ENCODE results near the gene DNAJC12. TPM values are rescaled to one million over a fixed set of nuclear protein-coding genes. Genes with fewer than 3 reads are reported as not detected.

DNAJC12 gene
- total RNA-seq, 1 donor from 2014 or later = 3.2 TPM

GRCh38 chr10:67807855-67808456, 30.0 kb downstream of the DNAJC12 start:
- H3K9me3 ChIP-seq = no peaks in the 10 kb centered on the region
- intact Hi-C loops (cut with DNase I) = no loop called here
- no peaks in the 10 kb centered on the region for H3K4me1 ChIP-seq
- H3K36me3 ChIP-seq = peaks cover 3 to 4% of the 10 kb centered on the region in 2 donors
- H3K27me3 ChIP-seq = no peaks in the 10 kb centered on the region
- DNase-seq (ENCODE audit: low spot score in 2 of 2) = no peak
- no peak overlapping the region for H3K27ac ChIP-seq
- TF ChIP-seq, protein P1, sequence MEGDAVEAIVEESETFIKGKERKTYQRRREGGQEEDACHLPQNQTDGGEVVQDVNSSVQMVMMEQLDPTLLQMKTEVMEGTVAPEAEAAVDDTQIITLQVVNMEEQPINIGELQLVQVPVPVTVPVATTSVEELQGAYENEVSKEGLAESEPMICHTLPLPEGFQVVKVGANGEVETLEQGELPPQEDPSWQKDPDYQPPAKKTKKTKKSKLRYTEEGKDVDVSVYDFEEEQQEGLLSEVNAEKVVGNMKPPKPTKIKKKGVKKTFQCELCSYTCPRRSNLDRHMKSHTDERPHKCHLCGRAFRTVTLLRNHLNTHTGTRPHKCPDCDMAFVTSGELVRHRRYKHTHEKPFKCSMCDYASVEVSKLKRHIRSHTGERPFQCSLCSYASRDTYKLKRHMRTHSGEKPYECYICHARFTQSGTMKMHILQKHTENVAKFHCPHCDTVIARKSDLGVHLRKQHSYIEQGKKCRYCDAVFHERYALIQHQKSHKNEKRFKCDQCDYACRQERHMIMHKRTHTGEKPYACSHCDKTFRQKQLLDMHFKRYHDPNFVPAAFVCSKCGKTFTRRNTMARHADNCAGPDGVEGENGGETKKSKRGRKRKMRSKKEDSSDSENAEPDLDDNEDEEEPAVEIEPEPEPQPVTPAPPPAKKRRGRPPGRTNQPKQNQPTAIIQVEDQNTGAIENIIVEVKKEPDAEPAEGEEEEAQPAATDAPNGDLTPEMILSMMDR (IDR thresholded peaks at IDR 0.05) = no peak
- H3K4me3 ChIP-seq = no peak overlapping the region

DNA sequence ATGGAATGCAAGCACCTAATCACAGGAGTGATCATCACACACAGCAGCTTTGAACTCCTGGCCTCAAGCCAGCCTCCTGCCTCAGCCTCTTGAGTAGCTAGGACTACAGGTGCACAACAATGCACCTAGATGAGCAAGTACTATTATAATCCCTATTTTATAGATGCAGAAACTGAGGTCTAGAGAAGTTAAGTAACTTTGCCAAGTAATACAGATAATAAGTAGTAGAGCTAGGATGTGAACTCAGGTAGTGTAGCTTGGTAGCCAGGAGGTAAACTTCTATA, 33.7 kb downstream of the DNAJC12 start:
- Histone ChIP-seq H3K27me3 (no peaks in the 10 kb centered on the region), H3K36me3 (no peaks in the 10 kb centered on the region), H3K4me3 (no peak overlapping the region), H3K4me1 (no peaks in the 10 kb centered on the region), H3K9me3 (no peaks in the 10 kb centered on the region), H3K27ac (no peak overlapping the region)
- intact Hi-C loops (cut with DNase I) = no loop called here
- TF ChIP-seq, protein P1 (IDR thresholded peaks at IDR 0.05) = no peak
- DNase-seq (ENCODE audit: low spot score in 2 of 2) = no peak

- no peak for DNase-seq (ENCODE audit: low spot score in 2 of 2)
- H3K4me1 ChIP-seq = no peaks in the 10 kb centered on the region
Observed at GRCh38 chr10:67803588-67804394, 34.2 kb downstream of the DNAJC12 start.

GRCh38 chr10:67802767-67803538, 35.0 kb downstream of the DNAJC12 start:
- Histone ChIP-seq H3K9me3 (no peaks in the 10 kb centered on the region), H3K27ac (no peak overlapping the region), H3K36me3 (no peaks in the 10 kb centered on the region), H3K4me3 (no peak overlapping the region), H3K27me3 (no peaks in the 10 kb centered on the region), H3K4me1 (no peaks in the 10 kb centered on the region)
- intact Hi-C loops (cut with DNase I) = no loop called here
- DNase-seq (ENCODE audit: low spot score in 2 of 2) = no peak
- TF ChIP-seq, protein P1 (IDR thresholded peaks at IDR 0.05) = no peak

More at GRCh38 chr10:67803588-67804394, 34.2 kb downstream of the DNAJC12 start:
- Histone ChIP-seq H3K27ac (no peak overlapping the region), H3K36me3 (no peaks in the 10 kb centered on the region), H3K4me3 (no peak overlapping the region), H3K27me3 (no peaks in the 10 kb centered on the region), H3K9me3 (no peaks in the 10 kb centered on the region)
- intact Hi-C loops (cut with DNase I) = no loop called here
- TF ChIP-seq, protein P1 (IDR thresholded peaks at IDR 0.05) = no peak

- no peak for DNase-seq (ENCODE audit: low spot score in 2 of 2)
- TF ChIP-seq, protein P1 (IDR thresholded peaks at IDR 0.05) = no peak
- Histone ChIP-seq H3K36me3 (no peaks in the 10 kb centered on the region), H3K9me3 (no peaks in the 10 kb centered on the region), H3K4me3 (no peak overlapping the region), H3K27me3 (no peaks in the 10 kb centered on the region), H3K27ac (no peak overlapping the region), H3K4me1 (no peaks in the 10 kb centered on the region)
- intact Hi-C loops (cut with DNase I) = no loop called here
Observed at GRCh38 chr10:67801118-67801517, 36.9 kb downstream of the DNAJC12 start.
